Measurements from ENCODE around the gene TIMM22. TPM values are rescaled to one million over a fixed set of nuclear protein-coding genes. Genes with fewer than 3 reads are reported as not detected.

TIMM22 gene
- total RNA-seq: 18.8 and 19.3 TPM in 2 replicates

GRCh38 chr17:996554-997344, at the start of gene TIMM22:
TIMM22 (plus strand) TSS chr17:997129; CDS start chr17:997143, 14 bp downstream.

GRCh38 chr17:979539-980405, 17.2 kb upstream of the TIMM22 start, which contains the start of gene NXN:
NXN (minus strand) TSS chr17:979776.

Other genes with a start within 250 kb of the TIMM22 start
- gene GEMIN4, start 244.9 kb upstream of the TIMM22 start, total RNA-seq: 14.0 and 21.6 TPM in 2 replicates
- 29.4 and 66.9 TPM in 2 replicates for gene GLOD4, start 214.8 kb upstream of the TIMM22 start, total RNA-seq
- gene MRM3, start 214.8 kb upstream of the TIMM22 start, total RNA-seq: 23.9 and 31.9 TPM in 2 replicates
- gene NXN, start 17.4 kb upstream of the TIMM22 start, total RNA-seq: 93.9 and 97.2 TPM in 2 replicates
- gene ABR, start 182.9 kb downstream of the TIMM22 start, total RNA-seq: 34.7 and 46.7 TPM in 2 replicates

Data from myometrial cell (primary cell).